Loucy (cell line): Measurements from ENCODE around the gene GAN.

ENCODE experiments used
- CTCF ChIP-seq: fragments of 200-600 bp; sonication (generic); conservative IDR thresholded peaks from 2 replicates; pipeline ENCODE4 v1.5.1; 2014; ENCODE audit warnings: mild to moderate bottlenecking, antibody characterized with exemption, low read length
- EZH2phosphoT487 ChIP-seq: fragments of 200-600 bp; IDR thresholded peaks from 2 replicates; pipeline ENCODE4 v1.6.1; 2018; ENCODE audit warnings: antibody characterized with exemption, mild to moderate bottlenecking, moderate library complexity, borderline replicate concordance

GRCh38 chr16:81416749-81417148, 102.0 kb downstream of the GAN start:
- TF ChIP-seq CTCF (no peak), EZH2phosphoT487 (no peak)
